ENCODE results near the gene CPNE6. TPM values are rescaled to one million over a fixed set of nuclear protein-coding genes. Genes with fewer than 3 reads are reported as not detected.

CPNE6 gene
- total and polyA plus RNA-seq, 2 of the 8 experiments (the other 6 are each of a cell fraction or from before 2014, with no cell fraction given) = 0.05 TPM; not detected in 1

DNA sequence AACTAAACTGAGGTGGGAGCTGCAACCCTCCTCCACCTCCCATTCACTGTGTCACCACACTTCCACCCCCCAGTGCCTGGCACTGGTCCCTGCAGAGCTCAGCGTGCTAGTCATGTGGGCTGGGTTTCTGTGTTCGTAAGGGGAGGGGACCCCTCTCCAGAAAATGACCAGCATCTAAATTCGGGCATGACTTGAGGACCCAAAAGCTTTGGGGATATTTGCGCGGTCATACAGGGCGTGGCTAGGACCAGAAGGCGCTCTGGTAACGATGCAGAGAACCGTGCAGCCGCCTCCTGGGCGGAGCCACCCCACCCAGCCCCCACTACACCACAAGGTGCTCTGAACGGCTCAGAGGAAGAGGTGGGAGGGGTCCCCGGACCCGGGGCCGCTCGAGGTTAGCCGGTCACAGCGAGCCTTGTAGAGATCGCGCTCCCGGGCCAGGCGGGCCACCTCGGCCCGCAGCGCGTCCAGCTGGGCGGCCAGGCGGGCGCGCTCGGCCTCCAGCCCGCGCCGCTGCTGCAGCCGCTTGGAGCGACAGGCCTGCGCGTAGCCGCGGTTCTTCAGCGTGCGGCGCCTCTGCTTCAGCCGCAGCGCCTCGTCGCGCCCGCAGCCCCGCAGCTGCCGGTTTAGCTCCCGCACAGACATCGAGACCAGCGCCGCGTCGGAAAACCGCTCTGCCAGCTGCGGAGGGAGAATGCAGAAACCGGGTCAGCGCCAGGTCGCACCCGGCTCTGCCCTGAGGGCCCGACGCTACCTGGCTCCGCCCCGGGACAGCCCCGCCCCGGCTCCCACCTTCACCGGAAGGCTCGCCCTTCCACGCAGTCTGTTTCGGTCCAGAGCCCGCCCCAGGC lies 9.8 kb downstream of the CPNE6 start (continued):
- TF ChIP-seq HDAC2 (IDR thresholded peaks at IDR 0.05; ENCODE audit: borderline replicate concordance in 1 of 2, low read depth in 2 of 2, low read length in 2 of 2) (0 out of 4 replicates have a peak, but pooled peaks of 1 of the 2 experiments have one; percentile 49), ASH2L (IDR thresholded peaks at IDR 0.05; ENCODE audit: low read length) (no peak), TEAD4 (IDR thresholded peaks at IDR 0.05; ENCODE audit: low read depth, low read length) (no peak), TAF7 (optimal IDR thresholded peaks at IDR 0.05; ENCODE audit: borderline replicate concordance, low read depth, low read length) (peak; percentile 13), POLR2A (IDR thresholded peaks at IDR 0.05; ENCODE audit: control extremely low read depth in 1 of 2, low read depth in 2 of 2, low read length in 2 of 2) (peak in 1 of 2 experiments; percentile 50; a peak in 1 of 3 replicates), KDM4A (IDR thresholded peaks at IDR 0.05; ENCODE audit: low read depth, low read length, severe bottlenecking) (peak; percentile 79), SIN3A (conservative IDR thresholded peaks at IDR 0.05 in 1 of 2, IDR thresholded peaks at IDR 0.05 in 1 of 2; ENCODE audit: low read depth in 1 of 2, low read length in 2 of 2) (0 out of 4 replicates have a peak, but pooled peaks of 1 of the 2 experiments have one; percentile 34), EZH2 (IDR thresholded peaks at IDR 0.05; ENCODE audit: low read depth, low read length, severe bottlenecking) (peak; percentile 43), TBP (IDR thresholded peaks at IDR 0.05; ENCODE audit: low read depth, low read length) (peak; percentile 32; the same call in 1 of the 2 replicates)
- TF ChIP-seq, protein P1, sequence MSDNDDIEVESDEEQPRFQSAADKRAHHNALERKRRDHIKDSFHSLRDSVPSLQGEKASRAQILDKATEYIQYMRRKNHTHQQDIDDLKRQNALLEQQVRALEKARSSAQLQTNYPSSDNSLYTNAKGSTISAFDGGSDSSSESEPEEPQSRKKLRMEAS (IDR thresholded peaks at IDR 0.05) = peak; percentile 47

Measured in H1 (cell line).